GM23338 (cell line): ENCODE data around the gene KIAA1586. TPM values are rescaled to one million over a fixed set of nuclear protein-coding genes. Genes with fewer than 3 reads are reported as not detected.

Source experiments
- ATAC-seq: fragments of 200-7000 bp; cut with Tn5 transposase; 3 replicates; pipeline ENCODE4 v1.9.1; 2020
- DNase-seq: peaks from one replicate; pipeline ENCODE4 v3.0.0-alpha.2; 2015; ENCODE audit warnings: low spot score
- H2AFZ ChIP-seq: fragments of 200-600 bp; sonication (generic); 2 replicates; pipeline ENCODE4 v1.8.0; 2016; ENCODE audit warnings: antibody characterized with exemption, mild to moderate bottlenecking, moderate library complexity
- H3F3A ChIP-seq: fragments of 200-600 bp; sonication (generic); replicated peaks from 2 replicates; pipeline ENCODE4 v1.8.0; 2017; ENCODE audit warnings: antibody characterized with exemption, mixed run types, low read depth
- H3K27ac ChIP-seq: fragments of 200-600 bp; sonication (generic); 2 replicates; pipeline ENCODE4 v1.6.1; 2016; ENCODE audit warnings: low read depth
- H3K27me3 ChIP-seq: fragments of 200-600 bp; sonication (generic); 2 replicates; pipeline ENCODE4 v1.8.0; 2016; ENCODE audit warnings: mild to moderate bottlenecking, mixed run types, moderate library complexity; ENCODE audit not compliant: insufficient read depth
- H3K36me3 ChIP-seq: fragments of 200-600 bp; sonication (generic); 2 replicates; pipeline ENCODE4 v1.8.0; 2016; ENCODE audit warnings: mild to moderate bottlenecking; ENCODE audit not compliant: insufficient read depth
- H3K4me1 ChIP-seq: fragments of 200-600 bp; sonication (generic); 2 replicates; pipeline ENCODE4 v1.8.0; 2016; ENCODE audit warnings: mild to moderate bottlenecking, moderate library complexity; ENCODE audit not compliant: insufficient read depth
- H3K4me2 ChIP-seq: fragments of 200-600 bp; sonication (generic); 2 replicates; pipeline ENCODE4 v1.7.1; 2017; ENCODE audit warnings: mixed run types
- H3K4me3 ChIP-seq: fragments of 200-600 bp; sonication (generic); 2 replicates; pipeline ENCODE4 v1.6.1; 2016; ENCODE audit warnings: mixed run types
- H3K79me2 ChIP-seq: fragments of 200-600 bp; sonication (generic); replicated peaks from 2 replicates; pipeline ENCODE4 v1.8.0; 2017; ENCODE audit warnings: mild to moderate bottlenecking; ENCODE audit not compliant: insufficient read depth
- H3K9me2 ChIP-seq: fragments of 200-600 bp; sonication (generic); 2 replicates; pipeline ENCODE4 v1.8.0; 2017; ENCODE audit not compliant: insufficient read depth
- H4K20me1 ChIP-seq: fragments of 200-600 bp; sonication (generic); replicated peaks from 2 replicates; pipeline ENCODE4 v1.8.0; 2017; ENCODE audit warnings: mild to moderate bottlenecking; ENCODE audit not compliant: insufficient read depth
- H3K27ac Mint-ChIP-seq: 2 replicates; pipeline ENCODE4 v1.8.0; 2020; ENCODE audit warnings: inconsistent platforms, mild to moderate bottlenecking, moderate library complexity, mixed read lengths
- H3K27me3 Mint-ChIP-seq: 3 replicates; pipeline ENCODE4 v1.8.0; 2022; ENCODE audit warnings: low read depth, mild to moderate bottlenecking, moderate library complexity, mixed read lengths, inconsistent platforms; ENCODE audit not compliant: insufficient read depth, poor library complexity
- H3K36me3 Mint-ChIP-seq: 3 replicates; pipeline ENCODE4 v1.8.0; 2021; ENCODE audit warnings: low read depth, mild to moderate bottlenecking, inconsistent platforms, moderate library complexity, mixed read lengths
- H3K4me1 Mint-ChIP-seq: 3 replicates; pipeline ENCODE4 v1.8.0; 2020; ENCODE audit warnings: mild to moderate bottlenecking, inconsistent platforms, mixed read lengths
- H3K4me3 Mint-ChIP-seq: 3 replicates; pipeline ENCODE4 v1.8.0; 2021; ENCODE audit warnings: moderate library complexity, mild to moderate bottlenecking, inconsistent platforms, mixed read lengths
- H3K9me3 Mint-ChIP-seq: 3 replicates; pipeline ENCODE4 v1.8.0; 2020; ENCODE audit warnings: moderate library complexity, mild to moderate bottlenecking, inconsistent platforms, mixed read lengths
- CREB1 ChIP-seq: fragments of 250-450 bp; sonication (Bioruptor Pico); IDR thresholded peaks from 2 replicates; pipeline ENCODE4 v1.5.0; 2020; ENCODE audit warnings: low read depth, mild to moderate bottlenecking, moderate library complexity
- CTCF ChIP-seq, 2 experiments: fragments of 200-600 bp in 1 of 2; sonication (generic) in 1 of 2; conservative IDR thresholded peaks; 2 replicates each; pipeline versions ENCODE4 v1.5.1 to v1.6.1; 2016 to 2017; ENCODE audit warnings: antibody characterized with exemption in 2 of 2, low read depth in 2 of 2, mild to moderate bottlenecking in 2 of 2, moderate library complexity in 1 of 2
- ETS1 ChIP-seq: IDR thresholded peaks from 2 replicates; pipeline ENCODE4 v1.6.1; 2016; ENCODE audit warnings: antibody characterized with exemption
- EZH2 ChIP-seq: fragments of 200-600 bp; sonication (generic); IDR thresholded peaks from one replicate; pipeline ENCODE4 v1.8.0; 2017; ENCODE audit warnings: antibody characterized with exemption, mild to moderate bottlenecking, low read depth; ENCODE audit not compliant: unreplicated experiment
- EZH2phosphoT487 ChIP-seq: fragments of 200-600 bp; sonication (generic); IDR thresholded peaks from one replicate; pipeline ENCODE4 v1.8.1; 2018; ENCODE audit warnings: antibody characterized with exemption; ENCODE audit not compliant: unreplicated experiment
- NANOG ChIP-seq: IDR thresholded peaks from 2 replicates; pipeline ENCODE4 v1.6.1; 2016; ENCODE audit warnings: antibody characterized with exemption, borderline replicate concordance
- POLR2AphosphoS5 ChIP-seq: IDR thresholded peaks from 2 replicates; pipeline ENCODE4 v1.6.1; 2016; ENCODE audit warnings: antibody characterized with exemption, low read depth
- REST ChIP-seq: IDR thresholded peaks from one replicate; pipeline ENCODE4 v1.6.1; 2018; ENCODE audit warnings: antibody characterized with exemption; ENCODE audit not compliant: unreplicated experiment
- ZNF114 ChIP-seq: fragments of 250-450 bp; sonication (Bioruptor Pico); IDR thresholded peaks from 2 replicates; pipeline ENCODE4 v1.5.0; 2020; ENCODE audit warnings: mild to moderate bottlenecking, moderate library complexity
- ZNF462 ChIP-seq: fragments of 250-450 bp; sonication (Bioruptor Pico); IDR thresholded peaks from 2 replicates; pipeline ENCODE4 v1.5.0; 2020; ENCODE audit warnings: mild to moderate bottlenecking, moderate library complexity
- polyA plus RNA-seq: library from polyadenylated mRNA; unstranded; fragments of >200 nt; fragmentation: Nextera tagmentation; extraction: Ambion mirVana; gene quantifications from 2 replicates; pipeline ENCODE4 v1.2.1, GENCODE V29; 2016
- total RNA-seq: library from RNA; depleted of rRNA; stranded (reverse); fragments of >200 nt; shearing (Covaris generic); gene quantifications from 2 replicates; pipeline ENCODE4 v1.2.3, GENCODE V29; 2014

Gene KIAA1586
- total and polyA plus RNA-seq, 2 experiments from 2014 or later = 24.0 to 37.7 TPM

GRCh38 chr6:57048577-57048976, 2.1 kb downstream of the KIAA1586 start (continued):
- TF ChIP-seq ZNF462 (CRISPR knock-in tag) = no peak
- TF ChIP-seq NANOG = no peak
- TF ChIP-seq ETS1 = no peak
- TF ChIP-seq ZNF114 = no peak
- no peak for TF ChIP-seq EZH2
- TF ChIP-seq POLR2AphosphoS5 = no peak
- TF ChIP-seq EZH2phosphoT487 = no peak
- TF ChIP-seq CREB1 = no peak

- Histone ChIP-seq H3K27me3 (no peaks in the 10 kb centered on the region), H3K4me2 (no peak overlapping the region), H3K4me3 (no peak overlapping the region), H3K27ac (no peak overlapping the region), H3K4me1 (no peaks in the 10 kb centered on the region), H3F3A (no peaks in the 10 kb centered on the region), H4K20me1 (0 out of 2 replicates have a peak, but pooled peaks cover 3% of the 10 kb centered on the region), H3K9me2 (no peaks in the 10 kb centered on the region), H3K79me2 (no peaks in the 10 kb centered on the region), H3K36me3 (no peaks in the 10 kb centered on the region; the same call in 1 of the 2 replicates), H2AFZ (no peak overlapping the region)
- no peaks in the 10 kb centered on the region for H3K9me3 Mint-ChIP-seq
- no peaks in the 10 kb centered on the region for H3K4me1 Mint-ChIP-seq
- H3K36me3 Mint-ChIP-seq = peaks cover 19% of the 10 kb centered on the region; the same call in 2 of the 3 replicates
- ATAC-seq (peak; percentile 55), DNase-seq (no peak)
- H3K27me3 Mint-ChIP-seq = peaks cover 2% of the 10 kb centered on the region
- no peak overlapping the region for H3K27ac Mint-ChIP-seq
- no peak for TF ChIP-seq REST
- TF ChIP-seq ETS1 = no peak
- no peak for TF ChIP-seq NANOG
- TF ChIP-seq EZH2 = no peak
- no peak for TF ChIP-seq CTCF (conservative IDR thresholded peaks at IDR 0.05; ENCODE audit: low read depth in 2 of 2)
- H3K4me3 Mint-ChIP-seq = no peak overlapping the region
Observed at GRCh38 chr6:57063847-57064246, 17.4 kb downstream of the KIAA1586 start.
